GM12878 (cell line): ENCODE data around the gene POMT1. TPM values are rescaled to one million over a fixed set of nuclear protein-coding genes. Genes with fewer than 3 reads are reported as not detected.
A peak's percentile ranks its signal among the peaks of the same experiment; 100 is the strongest.

Experiments used
- ATF7 ChIP-seq: fragments of 450-650 bp; IDR thresholded peaks from 2 replicates; pipeline ENCODE4 v1.6.1; 2016; ENCODE audit warnings: low read depth, mild to moderate bottlenecking
- BHLHE40 ChIP-seq, 2 experiments: fragments of 450-650 bp in 1 of 2; IDR thresholded peaks; 2 replicates each; pipeline ENCODE4 v1.6.1; 2011 to 2017; ENCODE audit warnings: low read depth in 2 of 2, borderline replicate concordance in 1 of 2, improper control_type of control experiment in 1 of 2, low read length in 1 of 2, mild to moderate bottlenecking in 1 of 2
- CHD2 ChIP-seq: IDR thresholded peaks from 2 replicates; pipeline ENCODE4 v1.6.1; 2011; ENCODE audit warnings: low read depth, low read length, improper control_type of control experiment, borderline replicate concordance
- ESRRA ChIP-seq: IDR thresholded peaks from 2 replicates; pipeline ENCODE4 v1.6.1; 2012; ENCODE audit warnings: mild to moderate bottlenecking, low read length, improper control_type of control experiment
- ETV6 ChIP-seq, 2 experiments: fragments of 450-650 bp in 1 of 2; IDR thresholded peaks in 1 of 2; conservative IDR thresholded peaks in 1 of 2; 2 replicates each; pipeline ENCODE4 v1.6.1; 2014; ENCODE audit warnings: antibody characterized with exemption in 1 of 2, borderline replicate concordance in 1 of 2, low read depth in 1 of 2, mild to moderate bottlenecking in 1 of 2, moderate library complexity in 1 of 2
- FOXK2 ChIP-seq: fragments of 450-650 bp; IDR thresholded peaks from 2 replicates; pipeline ENCODE4 v1.6.1; 2017; ENCODE audit warnings: mild to moderate bottlenecking, moderate library complexity
- HDAC2 ChIP-seq: fragments of 200-600 bp; sonication (generic); IDR thresholded peaks from 2 replicates; pipeline ENCODE4 v1.6.1; 2017
- IKZF1 ChIP-seq: fragments of 450-650 bp; conservative IDR thresholded peaks from 2 replicates; pipeline ENCODE4 v1.6.1; 2017; ENCODE audit warnings: antibody characterized with exemption, mild to moderate bottlenecking
- NBN ChIP-seq: fragments of 450-650 bp; IDR thresholded peaks from 2 replicates; pipeline ENCODE4 v1.6.1; 2016
- NFIC ChIP-seq: IDR thresholded peaks from 2 replicates; pipeline ENCODE4 v1.6.1; 2012; ENCODE audit warnings: low read depth, mild to moderate bottlenecking, inconsistent platforms, low read length, moderate library complexity
- NFXL1 ChIP-seq: fragments of 450-650 bp; IDR thresholded peaks from 2 replicates; pipeline ENCODE4 v1.6.1; 2017; ENCODE audit warnings: antibody characterized with exemption, mild to moderate bottlenecking, borderline replicate concordance
- NR2C1 ChIP-seq: fragments of 450-650 bp; IDR thresholded peaks from 2 replicates; pipeline ENCODE4 v1.6.1; 2017; ENCODE audit warnings: antibody characterized with exemption, mild to moderate bottlenecking, moderate library complexity
- NR2C2 ChIP-seq: IDR thresholded peaks from 2 replicates; pipeline ENCODE4 v1.6.1; 2011; ENCODE audit warnings: borderline replicate concordance, low read depth; ENCODE audit not compliant: control insufficient read depth, insufficient read length
- NRF1 ChIP-seq: conservative IDR thresholded peaks from 2 replicates; pipeline ENCODE4 v1.6.1; 2011; ENCODE audit warnings: mild to moderate bottlenecking, low read depth, low read length, improper control_type of control experiment
- PAX8 ChIP-seq: fragments of 450-650 bp; IDR thresholded peaks from 2 replicates; pipeline ENCODE4 v1.6.1; 2017; ENCODE audit warnings: mild to moderate bottlenecking, moderate library complexity
- POU2F2 ChIP-seq: IDR thresholded peaks from 3 replicates; pipeline ENCODE4 v1.6.1; 2011; ENCODE audit warnings: low read depth, mild to moderate bottlenecking, low read length, borderline replicate concordance
- RB1 ChIP-seq: fragments of 450-650 bp; formaldehyde crosslinking; IDR thresholded peaks from 2 replicates; pipeline ENCODE4 v1.6.1; 2017; ENCODE audit warnings: mild to moderate bottlenecking, borderline replicate concordance
- SIN3A ChIP-seq: IDR thresholded peaks from 2 replicates; pipeline ENCODE4 v1.6.1; 2012; ENCODE audit warnings: low read depth, low read length, improper control_type of control experiment
- SP1 ChIP-seq: IDR thresholded peaks from one replicate; pipeline ENCODE4 v1.6.1; 2011; ENCODE audit warnings: low read depth, low read length
- SRF ChIP-seq, 2 experiments: IDR thresholded peaks; 2 replicates each; pipeline ENCODE4 v1.6.1; 2011; ENCODE audit warnings: low read depth in 2 of 2, low read length in 2 of 2, mild to moderate bottlenecking in 1 of 2, moderate library complexity in 1 of 2
- TCF3 ChIP-seq: IDR thresholded peaks from 2 replicates; pipeline ENCODE4 v1.6.1; 2012; ENCODE audit warnings: low read depth, mild to moderate bottlenecking, low read length, borderline replicate concordance; ENCODE audit not compliant: insufficient read depth
- YY1 ChIP-seq: IDR thresholded peaks from 2 replicates; pipeline ENCODE4 v1.6.1; 2011; ENCODE audit warnings: low read depth, mild to moderate bottlenecking, low read length
- ZNF622 ChIP-seq: fragments of 450-650 bp; IDR thresholded peaks from 2 replicates; pipeline ENCODE4 v1.6.1; 2017; ENCODE audit warnings: mild to moderate bottlenecking, inconsistent platforms
- polyA plus RNA-seq, 11 experiments: library from polyadenylated mRNA; depleted of rRNA in 4 of 11; unstranded in 6 of 11; stranded (reverse) in 5 of 11; fragments of >200 nt; fragmentation: Nextera tagmentation in 4 of 11; fragmentation: Illumina TruSeq in 1 of 11; extraction: Ambion mirVana in 4 of 11; extraction: Trizol in 1 of 11; gene quantifications; 1 replicate in 1 of 11; 2 replicates in 10 of 11; pipeline versions ENCODE4 v1.2.1 to v1.2.3, GENCODE V29; 2011 to 2016; ENCODE audit warnings: inconsistent platforms in 2 of 11, missing spikeins in 2 of 11, low read depth in 1 of 11
- total RNA-seq, 4 experiments: library from RNA; depleted of rRNA in 3 of 4; stranded (reverse); fragments of >200 nt in 3 of 4; fragmentation: Illumina TruSeq in 1 of 4; extraction: Trizol in 1 of 4; gene quantifications; 2 replicates each; pipeline versions ENCODE4 v1.2.1 to v1.2.3, GENCODE V29; 2013 to 2021
- TF ChIP-seq, protein P1 (sequence below): IDR thresholded peaks from 2 replicates; pipeline ENCODE4 v1.6.1; 2011; ENCODE audit warnings: borderline replicate concordance, low read depth, mild to moderate bottlenecking, moderate library complexity, low read length; ENCODE audit not compliant: insufficient read depth, poor library complexity, severe bottlenecking
- TF ChIP-seq, protein P2 (sequence below): fragments of 450-650 bp; IDR thresholded peaks from 2 replicates; pipeline ENCODE4 v1.6.1; 2016; ENCODE audit warnings: mild to moderate bottlenecking
- TF ChIP-seq, protein P3 (sequence below): IDR thresholded peaks from 2 replicates; pipeline ENCODE4 v1.6.1; 2011; ENCODE audit warnings: mild to moderate bottlenecking, low read depth, low read length, moderate library complexity; ENCODE audit not compliant: insufficient replicate concordance
- TF ChIP-seq, protein P4 (sequence below): IDR thresholded peaks from 2 replicates; pipeline ENCODE4 v1.6.1; 2012; ENCODE audit warnings: low read depth, low read length, improper control_type of control experiment

POMT1 gene
- total and polyA plus RNA-seq, 10 of the 15 experiments (the other 5 are each of a cell fraction or from before 2014, with no cell fraction given), result 1.2 to 19.2 (median 12.6) TPM

DNA sequence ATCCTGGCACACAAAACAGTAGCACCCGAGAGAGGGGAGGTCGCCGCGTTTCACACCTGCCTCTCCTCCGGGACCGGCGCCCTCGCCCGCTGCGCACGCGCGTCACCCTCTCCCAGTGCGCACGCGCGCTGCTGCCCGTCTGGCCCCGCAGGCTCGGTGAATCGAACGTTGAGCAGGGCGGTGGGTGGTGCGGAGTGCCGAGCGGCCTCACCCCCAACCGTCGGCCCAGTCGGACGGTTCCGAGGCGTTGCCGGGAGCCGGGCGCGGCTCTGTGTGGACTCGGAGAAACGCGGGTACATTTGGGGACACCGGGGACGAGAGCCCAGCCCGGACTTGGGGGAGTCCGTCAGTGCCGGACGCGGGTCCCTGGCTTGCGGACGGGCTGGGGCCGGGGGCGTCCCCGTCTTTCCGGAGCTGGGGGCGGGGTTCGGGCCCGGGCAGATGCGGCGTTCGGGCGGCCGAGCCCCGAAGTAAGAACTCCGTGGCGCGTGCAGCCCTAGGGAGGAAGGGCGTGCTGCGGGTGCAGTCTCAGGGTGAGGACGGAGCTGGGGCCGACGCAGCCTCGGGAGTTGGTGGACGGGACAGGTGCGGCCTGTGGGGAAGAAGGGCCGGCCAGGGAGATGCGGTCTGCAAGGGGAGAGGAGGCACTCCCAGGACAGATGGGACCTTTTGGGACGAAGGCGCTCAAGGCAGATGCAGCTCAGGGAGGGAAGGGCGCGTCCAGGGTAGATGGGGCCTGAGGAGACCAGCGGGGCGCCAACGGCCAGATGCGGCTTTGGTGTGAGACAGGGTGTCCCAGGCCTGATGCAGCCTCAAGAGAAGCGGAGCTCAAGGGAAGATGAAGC is at the start of gene POMT1 (continued):
- 0 out of 2 replicates have a peak, but pooled peaks have one; percentile 25 for TF ChIP-seq CHD2
- TF ChIP-seq NFIC, result no peak
- no peak for TF ChIP-seq PAX8
- TF ChIP-seq YY1, result peak; percentile 89
- TF ChIP-seq, protein P1, sequence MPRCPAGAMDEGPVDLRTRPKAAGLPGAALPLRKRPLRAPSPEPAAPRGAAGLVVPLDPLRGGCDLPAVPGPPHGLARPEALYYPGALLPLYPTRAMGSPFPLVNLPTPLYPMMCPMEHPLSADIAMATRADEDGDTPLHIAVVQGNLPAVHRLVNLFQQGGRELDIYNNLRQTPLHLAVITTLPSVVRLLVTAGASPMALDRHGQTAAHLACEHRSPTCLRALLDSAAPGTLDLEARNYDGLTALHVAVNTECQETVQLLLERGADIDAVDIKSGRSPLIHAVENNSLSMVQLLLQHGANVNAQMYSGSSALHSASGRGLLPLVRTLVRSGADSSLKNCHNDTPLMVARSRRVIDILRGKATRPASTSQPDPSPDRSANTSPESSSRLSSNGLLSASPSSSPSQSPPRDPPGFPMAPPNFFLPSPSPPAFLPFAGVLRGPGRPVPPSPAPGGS, result peak; percentile 50
- TF ChIP-seq RB1, result peak; percentile 42; the same call in 1 of the 2 replicates
- TF ChIP-seq, protein P2, sequence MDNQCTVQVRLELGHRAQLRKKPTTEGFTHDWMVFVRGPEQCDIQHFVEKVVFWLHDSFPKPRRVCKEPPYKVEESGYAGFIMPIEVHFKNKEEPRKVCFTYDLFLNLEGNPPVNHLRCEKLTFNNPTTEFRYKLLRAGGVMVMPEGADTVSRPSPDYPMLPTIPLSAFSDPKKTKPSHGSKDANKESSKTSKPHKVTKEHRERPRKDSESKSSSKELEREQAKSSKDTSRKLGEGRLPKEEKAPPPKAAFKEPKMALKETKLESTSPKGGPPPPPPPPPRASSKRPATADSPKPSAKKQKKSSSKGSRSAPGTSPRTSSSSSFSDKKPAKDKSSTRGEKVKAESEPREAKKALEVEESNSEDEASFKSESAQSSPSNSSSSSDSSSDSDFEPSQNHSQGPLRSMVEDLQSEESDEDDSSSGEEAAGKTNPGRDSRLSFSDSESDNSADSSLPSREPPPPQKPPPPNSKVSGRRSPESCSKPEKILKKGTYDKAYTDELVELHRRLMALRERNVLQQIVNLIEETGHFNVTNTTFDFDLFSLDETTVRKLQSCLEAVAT, result peak; percentile 100
- peak; percentile 24 to 74; a peak in 2 of 4 replicates for TF ChIP-seq BHLHE40 (IDR thresholded peaks at IDR 0.05; ENCODE audit: borderline replicate concordance in 1 of 2, low read depth in 2 of 2, low read length in 1 of 2)
- no peak for TF ChIP-seq HDAC2
- no peak for TF ChIP-seq ESRRA
- peak; percentile 99 for TF ChIP-seq IKZF1
- peak; percentile 98 to 99 for TF ChIP-seq SRF (IDR thresholded peaks at IDR 0.05; ENCODE audit: low read depth in 2 of 2, low read length in 2 of 2)
- TF ChIP-seq, protein P3, sequence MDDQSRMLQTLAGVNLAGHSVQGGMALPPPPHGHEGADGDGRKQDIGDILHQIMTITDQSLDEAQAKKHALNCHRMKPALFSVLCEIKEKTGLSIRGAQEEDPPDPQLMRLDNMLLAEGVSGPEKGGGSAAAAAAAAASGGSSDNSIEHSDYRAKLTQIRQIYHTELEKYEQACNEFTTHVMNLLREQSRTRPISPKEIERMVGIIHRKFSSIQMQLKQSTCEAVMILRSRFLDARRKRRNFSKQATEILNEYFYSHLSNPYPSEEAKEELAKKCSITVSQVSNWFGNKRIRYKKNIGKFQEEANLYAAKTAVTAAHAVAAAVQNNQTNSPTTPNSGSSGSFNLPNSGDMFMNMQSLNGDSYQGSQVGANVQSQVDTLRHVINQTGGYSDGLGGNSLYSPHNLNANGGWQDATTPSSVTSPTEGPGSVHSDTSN, result no peak
- TF ChIP-seq NBN, result peak; percentile 42; the same call in 1 of the 2 replicates
- TF ChIP-seq SP1, result peak; percentile 11
- TF ChIP-seq TCF3, result peak; percentile 66; the same call in 1 of the 2 replicates
- no peak for TF ChIP-seq NFXL1
- no peak for TF ChIP-seq ETV6 (conservative IDR thresholded peaks at IDR 0.05 in 1 of 2, IDR thresholded peaks at IDR 0.05 in 1 of 2; ENCODE audit: borderline replicate concordance in 1 of 2, low read depth in 1 of 2)
- TF ChIP-seq NR2C1, result peak; percentile 47
- TF ChIP-seq POU2F2, result 0 out of 3 replicates have a peak, but pooled peaks have one; percentile 45
- TF ChIP-seq SIN3A, result peak; percentile 60; the same call in 1 of the 2 replicates
- TF ChIP-seq NR2C2, result peak; percentile 97
- TF ChIP-seq FOXK2, result peak; percentile 57; the same call in 1 of the 2 replicates
- TF ChIP-seq ZNF622, result no peak
- peak; percentile 92 for TF ChIP-seq NRF1
- TF ChIP-seq ATF7, result no peak
- TF ChIP-seq, protein P4, sequence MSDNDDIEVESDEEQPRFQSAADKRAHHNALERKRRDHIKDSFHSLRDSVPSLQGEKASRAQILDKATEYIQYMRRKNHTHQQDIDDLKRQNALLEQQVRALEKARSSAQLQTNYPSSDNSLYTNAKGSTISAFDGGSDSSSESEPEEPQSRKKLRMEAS, result peak; percentile 72; the same call in 1 of the 2 replicates
